GM19035 (cell line): ENCODE results near the gene LIPN.
"Not testable (repeated sequence)": the region's sequence is repeated elsewhere in the genome, so short reads cannot be mapped to it uniquely, and the experiment has no call there.

Experiments
- ATAC-seq: cut with Tn5 transposase; IDR thresholded peaks from one replicate; pipeline ENCODE4 v1.9.1; 2021; ENCODE audit not compliant: unreplicated experiment

LIPN gene

GRCh38 chr10:88759366-88760101 is at the start of gene LIPN:
Gene LIPN, plus strand, starts transcription at chr10:88760020. Its CDS starts 1,386 bp downstream, at chr10:88761406.
- no peak for ATAC-seq

- ATAC-seq, result no peak
These were observed 44.3 kb upstream of the LIPN start for GRCh38 chr10:88715517-88715916.

- no peak for ATAC-seq
These were observed 38.4 kb upstream of the LIPN start for GRCh38 chr10:88721392-88721791.

GRCh38 chr10:88725798-88726197 is 34.0 kb upstream of the LIPN start:
- ATAC-seq, result no peak

- no peak for ATAC-seq
These were observed 31.6 kb upstream of the LIPN start for GRCh38 chr10:88728107-88728763.

- ATAC-seq, result no peak
These were observed 29.0 kb upstream of the LIPN start for GRCh38 chr10:88730864-88731263.

- ATAC-seq, result no peak
These were observed 28.5 kb upstream of the LIPN start for GRCh38 chr10:88731296-88731695.

- no peak for ATAC-seq
These were observed 26.6 kb upstream of the LIPN start for GRCh38 chr10:88733215-88733614.

GRCh38 chr10:88735661-88736060 is 24.2 kb upstream of the LIPN start:
- ATAC-seq, result no peak

- ATAC-seq, result not testable (repeated sequence)
These were observed 17.9 kb upstream of the LIPN start for GRCh38 chr10:88741921-88742320.

- ATAC-seq, result no peak
These were observed 17.4 kb upstream of the LIPN start for GRCh38 chr10:88742448-88742847.

- ATAC-seq, result no peak
These were observed 15.8 kb upstream of the LIPN start for GRCh38 chr10:88744002-88744401.

- no peak for ATAC-seq
These were observed 14.2 kb upstream of the LIPN start for GRCh38 chr10:88745633-88746032.

GRCh38 chr10:88754287-88754686 is 5.5 kb upstream of the LIPN start:
- ATAC-seq, result no peak

GRCh38 chr10:88755753-88756152 is 4.1 kb upstream of the LIPN start:
- peak; percentile 62 for ATAC-seq

GRCh38 chr10:88756660-88757059 is 3.2 kb upstream of the LIPN start:
- no peak for ATAC-seq

- ATAC-seq, result no peak
These were observed 3.1 kb downstream of the LIPN start for GRCh38 chr10:88762906-88763305.

GRCh38 chr10:88763441-88763840 is 3.6 kb downstream of the LIPN start:
- no peak for ATAC-seq

GRCh38 chr10:88764110-88764509 is 4.3 kb downstream of the LIPN start:
- no peak for ATAC-seq

GRCh38 chr10:88765816-88766215 is 6.0 kb downstream of the LIPN start:
- ATAC-seq, result no peak

GRCh38 chr10:88769384-88769783 is 9.6 kb downstream of the LIPN start:
- no peak for ATAC-seq

- ATAC-seq, result no peak
These were observed 21.4 kb downstream of the LIPN start for GRCh38 chr10:88781206-88781605.

GRCh38 chr10:88782222-88782621 is 22.4 kb downstream of the LIPN start:
- ATAC-seq, result no peak
